ENCODE data around the gene CPSF6. TPM values are rescaled to one million over a fixed set of nuclear protein-coding genes. Genes with fewer than 3 reads are reported as not detected.
"Not testable (repeated sequence)": the region's sequence is repeated elsewhere in the genome, so short reads cannot be mapped to it uniquely, and the experiment has no call there.

CPSF6 gene
- total RNA-seq, 1 donor from 2014 or later: 155 TPM

DNA sequence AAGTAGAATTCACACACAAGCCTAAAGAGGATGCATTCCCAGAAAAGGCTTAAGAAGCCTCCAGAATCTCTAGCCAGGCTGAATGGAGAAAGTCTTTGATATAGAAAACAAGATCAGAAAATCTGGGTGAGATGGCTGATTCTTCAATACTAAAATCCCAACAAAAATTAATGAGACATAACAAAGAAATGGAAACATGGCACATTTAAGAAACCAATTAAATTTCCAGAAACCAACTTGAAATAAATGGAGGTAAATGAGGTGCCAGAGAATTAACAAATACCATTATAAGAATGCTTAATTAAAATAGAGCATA, 51.9 kb downstream of the CPSF6 start:
- Mint-ChIP-seq H3K27ac (no peak overlapping the region), H3K4me3 (no peak overlapping the region), H3K9me3 (peaks cover 5% of the 10 kb centered on the region), H3K36me3 (no peaks in the 10 kb centered on the region), H3K27me3 (ENCODE audit: low read depth) (peaks cover 58% of the 10 kb centered on the region), H3K4me1 (no peaks in the 10 kb centered on the region)
- no peak for DNase-seq (ENCODE audit: low spot score in 2 of 2, unreplicated experiment in 2 of 2)
- TF ChIP-seq, protein P1, sequence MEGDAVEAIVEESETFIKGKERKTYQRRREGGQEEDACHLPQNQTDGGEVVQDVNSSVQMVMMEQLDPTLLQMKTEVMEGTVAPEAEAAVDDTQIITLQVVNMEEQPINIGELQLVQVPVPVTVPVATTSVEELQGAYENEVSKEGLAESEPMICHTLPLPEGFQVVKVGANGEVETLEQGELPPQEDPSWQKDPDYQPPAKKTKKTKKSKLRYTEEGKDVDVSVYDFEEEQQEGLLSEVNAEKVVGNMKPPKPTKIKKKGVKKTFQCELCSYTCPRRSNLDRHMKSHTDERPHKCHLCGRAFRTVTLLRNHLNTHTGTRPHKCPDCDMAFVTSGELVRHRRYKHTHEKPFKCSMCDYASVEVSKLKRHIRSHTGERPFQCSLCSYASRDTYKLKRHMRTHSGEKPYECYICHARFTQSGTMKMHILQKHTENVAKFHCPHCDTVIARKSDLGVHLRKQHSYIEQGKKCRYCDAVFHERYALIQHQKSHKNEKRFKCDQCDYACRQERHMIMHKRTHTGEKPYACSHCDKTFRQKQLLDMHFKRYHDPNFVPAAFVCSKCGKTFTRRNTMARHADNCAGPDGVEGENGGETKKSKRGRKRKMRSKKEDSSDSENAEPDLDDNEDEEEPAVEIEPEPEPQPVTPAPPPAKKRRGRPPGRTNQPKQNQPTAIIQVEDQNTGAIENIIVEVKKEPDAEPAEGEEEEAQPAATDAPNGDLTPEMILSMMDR (IDR thresholded peaks at IDR 0.05; ENCODE audit: unreplicated experiment): peak; percentile 19

DNA sequence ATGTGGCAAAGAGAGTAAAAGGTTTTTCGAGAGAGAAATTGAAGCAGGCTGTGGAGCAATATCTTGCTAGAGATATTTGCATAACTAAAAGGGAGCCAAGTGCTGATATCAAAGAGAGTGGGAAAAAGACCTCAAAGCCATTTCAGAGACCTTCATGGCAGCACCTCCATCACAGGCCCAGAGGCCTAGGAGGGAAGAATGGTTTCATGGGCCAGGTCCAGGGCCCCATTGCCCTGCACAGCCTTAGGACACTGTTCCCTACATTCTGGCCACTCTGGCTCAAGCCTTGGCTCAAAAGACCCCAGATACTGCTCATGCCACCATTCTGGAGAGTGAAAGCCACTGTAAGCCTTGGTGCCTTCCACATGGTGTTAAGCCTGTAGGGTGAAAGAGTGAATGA, 58.8 kb downstream of the CPSF6 start:
- TF ChIP-seq, protein P1 (IDR thresholded peaks at IDR 0.05; ENCODE audit: unreplicated experiment): no peak
- Mint-ChIP-seq H3K4me1 (no peaks in the 10 kb centered on the region), H3K27me3 (ENCODE audit: low read depth) (peaks cover 22% of the 10 kb centered on the region), H3K36me3 (no peaks in the 10 kb centered on the region), H3K4me3 (no peak overlapping the region), H3K9me3 (peaks cover 18% of the 10 kb centered on the region), H3K27ac (no peak overlapping the region)
- no peak for DNase-seq (ENCODE audit: low spot score in 2 of 2, unreplicated experiment in 2 of 2)

DNA sequence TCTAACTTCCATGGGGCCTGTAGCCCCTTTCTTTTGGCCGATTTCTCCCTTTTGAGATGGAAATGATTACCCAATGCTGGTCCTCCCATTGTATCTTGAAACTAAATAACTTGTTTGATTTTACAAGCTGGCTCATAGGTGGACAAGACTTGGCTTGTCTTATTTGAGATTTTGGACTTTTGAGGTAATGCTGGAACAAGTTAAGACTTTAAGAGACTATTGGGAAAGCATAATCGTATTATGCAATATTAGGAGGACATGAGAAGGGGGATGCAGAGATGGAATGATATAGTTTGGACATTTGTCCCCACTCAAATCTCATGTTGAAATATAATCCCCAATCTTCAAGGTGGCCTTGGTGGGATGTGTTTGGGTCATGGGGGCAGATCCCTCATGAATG, 59.6 kb downstream of the CPSF6 start:
- Mint-ChIP-seq H3K27me3 (ENCODE audit: low read depth) (peaks cover 15% of the 10 kb centered on the region), H3K36me3 (no peaks in the 10 kb centered on the region), H3K27ac (no peak overlapping the region), H3K9me3 (peaks cover 18% of the 10 kb centered on the region), H3K4me3 (no peak overlapping the region), H3K4me1 (no peaks in the 10 kb centered on the region)
- DNase-seq (ENCODE audit: low spot score in 2 of 2, unreplicated experiment in 2 of 2): no peak
- TF ChIP-seq, protein P1 (IDR thresholded peaks at IDR 0.05; ENCODE audit: unreplicated experiment): no peak

DNA sequence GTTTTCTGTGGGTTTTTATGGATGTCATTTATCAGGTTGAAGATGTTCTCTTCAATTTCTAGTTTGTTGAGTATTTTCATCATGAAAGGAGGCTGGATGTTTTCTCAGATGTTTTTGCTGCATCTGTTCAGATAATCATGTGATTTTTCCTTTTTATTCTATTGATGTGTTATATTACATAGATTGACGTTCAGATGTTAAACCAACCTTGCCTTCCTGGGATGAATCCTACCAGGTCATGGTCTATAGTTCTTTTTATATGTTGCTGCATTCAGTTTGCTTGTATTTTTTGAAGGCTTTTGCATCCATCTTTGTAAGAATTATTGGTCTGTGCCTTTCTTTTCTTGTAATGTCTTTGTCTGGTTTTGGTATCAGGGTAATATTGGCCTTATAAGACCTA, 64.9 kb downstream of the CPSF6 start:
- H3K4me1 Mint-ChIP-seq: no peaks in the 10 kb centered on the region
- no peaks in the 10 kb centered on the region for H3K36me3 Mint-ChIP-seq

DNA sequence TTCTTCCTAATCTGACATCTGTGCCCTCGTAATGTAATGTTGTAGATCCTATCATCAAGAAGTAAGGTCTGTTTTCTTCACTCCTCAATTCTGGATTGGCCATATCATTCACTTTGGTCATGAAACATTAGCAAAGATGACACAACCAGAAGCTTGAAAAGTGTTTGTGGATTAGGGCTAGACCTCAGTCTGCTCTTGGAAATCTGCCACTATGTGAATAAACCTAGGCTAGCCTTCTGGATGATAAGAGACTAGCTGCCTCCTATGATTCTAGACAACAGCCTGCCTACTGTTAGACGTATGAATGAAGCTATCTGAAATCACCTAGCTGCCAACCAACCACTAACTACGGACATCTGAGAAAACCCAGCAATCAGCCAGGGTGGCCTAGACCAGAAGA, 70.1 kb downstream of the CPSF6 start:
- TF ChIP-seq, protein P1 (IDR thresholded peaks at IDR 0.05; ENCODE audit: unreplicated experiment): no peak
- Mint-ChIP-seq H3K4me3 (no peak overlapping the region), H3K9me3 (peaks cover 28% of the 10 kb centered on the region), H3K27ac (no peak overlapping the region), H3K4me1 (no peaks in the 10 kb centered on the region), H3K36me3 (no peaks in the 10 kb centered on the region), H3K27me3 (ENCODE audit: low read depth) (no peaks in the 10 kb centered on the region)
- DNase-seq (ENCODE audit: low spot score in 2 of 2, unreplicated experiment in 2 of 2): no peak

More for the DNA sequence above, 64.9 kb downstream of the CPSF6 start:
- TF ChIP-seq, protein P1 (IDR thresholded peaks at IDR 0.05; ENCODE audit: unreplicated experiment): no peak
- Mint-ChIP-seq H3K4me3 (no peak overlapping the region), H3K27ac (no peak overlapping the region), H3K27me3 (ENCODE audit: low read depth) (peaks cover 1% of the 10 kb centered on the region), H3K9me3 (peaks cover 28% of the 10 kb centered on the region)
- DNase-seq (ENCODE audit: low spot score in 2 of 2, unreplicated experiment in 2 of 2): no peak

DNA sequence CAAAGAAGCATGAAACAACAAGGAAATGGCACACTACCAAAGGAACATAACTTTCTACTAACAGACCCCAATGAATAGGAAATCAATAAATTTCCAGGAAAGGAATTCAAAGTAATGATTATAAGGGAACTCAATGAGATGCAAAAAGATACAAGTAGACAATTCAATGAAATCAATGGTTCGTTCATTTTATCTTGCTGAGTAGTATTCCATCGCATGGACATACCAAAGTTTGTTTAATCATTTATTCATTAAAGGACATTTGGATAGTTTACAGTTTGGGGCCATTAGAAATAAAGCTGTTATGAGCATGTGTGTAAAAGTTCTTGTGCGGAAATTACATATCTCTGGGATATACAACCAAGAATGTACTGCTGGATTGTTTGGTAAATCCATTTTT, 73.8 kb downstream of the CPSF6 start:
- DNase-seq (ENCODE audit: low spot score in 2 of 2, unreplicated experiment in 2 of 2): no peak
- TF ChIP-seq, protein P1 (IDR thresholded peaks at IDR 0.05; ENCODE audit: unreplicated experiment): no peak
- H3K27me3 Mint-ChIP-seq (ENCODE audit: low read depth): no peaks in the 10 kb centered on the region
- no peaks in the 10 kb centered on the region for H3K36me3 Mint-ChIP-seq
- peaks cover 33% of the 10 kb centered on the region for H3K9me3 Mint-ChIP-seq
- H3K4me3 Mint-ChIP-seq: no peak overlapping the region
- no peaks in the 10 kb centered on the region for H3K4me1 Mint-ChIP-seq
- H3K27ac Mint-ChIP-seq: no peak overlapping the region

DNA sequence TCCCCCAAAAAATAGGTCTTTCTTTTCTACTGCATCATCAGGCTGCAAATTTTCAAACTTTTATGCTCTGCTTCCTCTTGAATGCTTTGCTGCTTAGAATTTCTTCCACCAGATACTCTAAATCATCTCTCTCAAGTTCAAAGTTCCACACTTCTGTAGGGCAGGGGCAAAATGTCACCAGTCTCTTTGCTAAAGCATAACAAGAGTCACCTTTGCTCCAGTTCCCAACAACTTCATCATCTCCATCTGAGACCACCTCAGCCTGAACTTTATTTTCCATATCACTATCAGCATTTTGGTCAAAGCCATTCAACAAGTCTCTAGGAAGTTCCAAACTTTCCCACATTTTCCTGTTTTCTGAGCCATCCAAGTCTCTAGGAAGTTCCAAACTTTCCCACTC, 77.4 kb downstream of the CPSF6 start:
- not testable (repeated sequence) for DNase-seq (ENCODE audit: low spot score in 2 of 2, unreplicated experiment in 2 of 2); H3K27ac Mint-ChIP-seq; H3K4me3 Mint-ChIP-seq; H3K36me3 Mint-ChIP-seq; H3K27me3 Mint-ChIP-seq (ENCODE audit: low read depth); H3K4me1 Mint-ChIP-seq
- H3K9me3 Mint-ChIP-seq: peaks cover 57% of the 10 kb centered on the region

DNA sequence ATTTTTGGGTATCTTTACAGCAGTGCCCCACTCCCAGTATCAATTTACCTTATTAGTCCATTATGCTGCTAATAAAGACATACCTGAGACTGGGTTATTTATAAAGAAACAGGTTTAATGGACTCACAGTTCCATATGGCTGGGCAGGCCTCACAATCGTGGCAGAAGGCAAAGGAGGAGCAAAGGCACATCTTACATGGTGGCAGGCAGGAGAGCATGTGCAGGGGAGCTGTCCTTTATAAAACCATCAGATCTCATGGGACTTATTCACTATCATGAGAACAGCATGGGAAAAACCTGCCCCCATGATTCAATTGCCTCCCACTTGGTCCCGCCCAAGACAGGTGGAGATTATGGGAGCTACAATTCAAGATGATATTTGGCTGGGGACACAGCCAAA, 77.9 kb downstream of the CPSF6 start:
- not testable (repeated sequence) for H3K36me3 Mint-ChIP-seq; H3K4me3 Mint-ChIP-seq; H3K4me1 Mint-ChIP-seq; H3K27ac Mint-ChIP-seq; DNase-seq (ENCODE audit: low spot score in 2 of 2, unreplicated experiment in 2 of 2); H3K27me3 Mint-ChIP-seq (ENCODE audit: low read depth)
- peaks cover 57% of the 10 kb centered on the region for H3K9me3 Mint-ChIP-seq
